Measurements from ENCODE around the gene KDM8. TPM values are rescaled to one million over a fixed set of nuclear protein-coding genes. Genes with fewer than 3 reads are reported as not detected.

The KDM8 gene
- total and polyA plus RNA-seq, 12 donors: 3.4 to 14.6 (median 8.5) TPM

DNA sequence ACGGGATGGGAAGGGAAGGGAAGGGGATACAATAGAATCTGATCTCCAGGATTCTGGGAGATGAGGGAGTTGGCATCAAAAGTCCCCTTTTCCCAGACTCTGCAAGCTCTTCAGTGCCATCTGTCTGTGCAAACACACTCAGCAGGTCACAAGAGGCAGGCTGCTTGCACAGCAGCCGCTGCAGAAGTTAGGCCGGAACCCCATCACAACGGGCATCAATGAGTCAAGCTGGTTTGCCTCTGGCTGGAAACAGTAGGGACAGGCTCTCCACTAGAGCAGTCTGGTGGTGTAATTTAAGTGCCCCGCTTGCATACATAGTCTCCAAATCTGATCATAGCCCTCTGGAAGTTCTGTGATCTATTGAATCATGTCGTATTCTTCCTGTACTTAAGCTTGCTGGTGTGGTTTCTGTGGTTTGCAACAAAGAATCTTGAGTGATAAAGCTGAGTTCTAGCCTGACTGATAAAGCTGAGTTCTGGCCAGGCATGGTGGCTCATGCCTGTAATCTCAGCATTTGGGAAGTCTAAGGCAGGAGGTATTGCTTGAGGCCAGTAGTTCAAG, 33.7 kb upstream of the KDM8 start:
- WGBS, 4 donors: 46 to 54% (median 54%) methylated on average over 4 to 6 of the region's 6 CpGs
- no peaks in the 10 kb centered on the region for H3K9me3 ChIP-seq (replicated peaks in 1 of 3)
- no peak overlapping the region for H3K4me3 ChIP-seq
- no peaks in the 10 kb centered on the region for H3K4me1 ChIP-seq (replicated peaks in 1 of 2)
- intact Hi-C loops (cut with DNase I): loop anchor here in 1 of 2 donors (10.0 kb wide), 1 partner anchor 295 kb away; no protein-coding TSS in a partner anchor
- TF ChIP-seq, protein P1, sequence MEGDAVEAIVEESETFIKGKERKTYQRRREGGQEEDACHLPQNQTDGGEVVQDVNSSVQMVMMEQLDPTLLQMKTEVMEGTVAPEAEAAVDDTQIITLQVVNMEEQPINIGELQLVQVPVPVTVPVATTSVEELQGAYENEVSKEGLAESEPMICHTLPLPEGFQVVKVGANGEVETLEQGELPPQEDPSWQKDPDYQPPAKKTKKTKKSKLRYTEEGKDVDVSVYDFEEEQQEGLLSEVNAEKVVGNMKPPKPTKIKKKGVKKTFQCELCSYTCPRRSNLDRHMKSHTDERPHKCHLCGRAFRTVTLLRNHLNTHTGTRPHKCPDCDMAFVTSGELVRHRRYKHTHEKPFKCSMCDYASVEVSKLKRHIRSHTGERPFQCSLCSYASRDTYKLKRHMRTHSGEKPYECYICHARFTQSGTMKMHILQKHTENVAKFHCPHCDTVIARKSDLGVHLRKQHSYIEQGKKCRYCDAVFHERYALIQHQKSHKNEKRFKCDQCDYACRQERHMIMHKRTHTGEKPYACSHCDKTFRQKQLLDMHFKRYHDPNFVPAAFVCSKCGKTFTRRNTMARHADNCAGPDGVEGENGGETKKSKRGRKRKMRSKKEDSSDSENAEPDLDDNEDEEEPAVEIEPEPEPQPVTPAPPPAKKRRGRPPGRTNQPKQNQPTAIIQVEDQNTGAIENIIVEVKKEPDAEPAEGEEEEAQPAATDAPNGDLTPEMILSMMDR (IDR thresholded peaks at IDR 0.05): no peak
- no peak for TF ChIP-seq POLR2A (IDR thresholded peaks at IDR 0.05)
- no peak overlapping the region for H3K27ac ChIP-seq
- no peaks in the 10 kb centered on the region for H3K36me3 ChIP-seq (replicated peaks in 1 of 2)
- DNase-seq: no peak
- H3K27me3 ChIP-seq: no peaks in the 10 kb centered on the region

DNA sequence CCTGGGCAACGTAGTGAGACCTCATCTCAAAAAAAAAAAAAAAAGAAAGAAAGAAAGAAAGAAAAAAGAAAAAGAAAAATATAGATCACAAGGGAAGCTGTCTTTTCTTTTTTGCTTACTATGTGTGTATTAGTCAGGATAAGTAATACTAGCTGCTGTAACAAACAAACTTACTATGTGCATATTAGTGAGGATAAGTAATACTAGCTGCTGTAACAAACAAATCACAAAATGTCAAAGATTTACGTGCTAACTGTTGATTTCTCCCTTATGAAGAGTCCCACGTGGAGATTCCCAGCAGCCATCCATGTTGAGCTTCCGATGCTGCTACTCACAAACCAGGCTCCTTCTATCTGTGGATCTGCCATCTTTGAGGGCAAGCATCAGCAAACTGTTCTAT, 31.7 kb upstream of the KDM8 start:
- DNase-seq: no peak
- no peak overlapping the region for H3K4me3 ChIP-seq
- H3K27me3 ChIP-seq: no peaks in the 10 kb centered on the region
- intact Hi-C loops (cut with DNase I): loop anchor here in 1 of 2 donors (10.0 kb wide), 1 partner anchor 293 kb away; no protein-coding TSS in a partner anchor
- TF ChIP-seq POLR2A (IDR thresholded peaks at IDR 0.05): no peak
- TF ChIP-seq, protein P1 (IDR thresholded peaks at IDR 0.05): no peak
- WGBS, 4 donors: 47 to 85% (median 67%) methylated on average over 4 of the region's 4 CpGs
- no peaks in the 10 kb centered on the region for H3K9me3 ChIP-seq (replicated peaks in 1 of 3)
- H3K4me1 ChIP-seq (replicated peaks in 1 of 2): no peaks in the 10 kb centered on the region
- no peaks in the 10 kb centered on the region for H3K36me3 ChIP-seq (replicated peaks in 1 of 2)
- no peak overlapping the region for H3K27ac ChIP-seq

DNA sequence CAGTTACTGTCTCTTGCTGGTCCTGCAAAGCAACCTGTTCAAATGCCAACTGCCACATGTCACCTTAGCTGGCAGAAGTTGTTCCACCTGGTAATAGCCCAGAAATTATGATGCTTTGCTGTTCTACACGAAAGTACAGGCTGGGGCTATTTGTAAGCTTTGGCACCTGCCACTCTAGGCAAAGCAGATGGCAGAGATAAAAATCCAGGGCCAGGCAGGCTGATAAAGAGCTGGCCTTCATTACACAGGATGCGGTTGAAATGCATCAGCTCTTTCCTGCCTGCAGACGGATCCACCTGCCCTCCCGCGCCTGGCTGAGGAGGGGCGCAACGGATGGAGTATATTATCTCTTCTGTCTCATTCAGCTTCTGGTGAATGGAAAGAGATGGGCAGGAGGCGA, 29.3 kb upstream of the KDM8 start:
- Histone ChIP-seq H3K9me3 (replicated peaks in 1 of 3) (no peaks in the 10 kb centered on the region), H3K27me3 (no peaks in the 10 kb centered on the region), H3K4me3 (no peak overlapping the region), H3K27ac (no peak overlapping the region), H3K4me1 (replicated peaks in 1 of 2) (no peaks in the 10 kb centered on the region), H3K36me3 (replicated peaks in 1 of 2) (no peaks in the 10 kb centered on the region)
- WGBS, 4 donors: 20 to 37% (median 23%) methylated on average over 6 to 8 of the region's 8 CpGs
- peak in 1 of 7 donors; percentile 5 for DNase-seq
- intact Hi-C loops (cut with DNase I): loop anchor here in 1 of 2 donors (10.0 kb wide), 1 partner anchor 291 kb away; no protein-coding TSS in a partner anchor
- no peak for TF ChIP-seq POLR2A (IDR thresholded peaks at IDR 0.05)
- TF ChIP-seq, protein P1 (IDR thresholded peaks at IDR 0.05): no peak

DNA sequence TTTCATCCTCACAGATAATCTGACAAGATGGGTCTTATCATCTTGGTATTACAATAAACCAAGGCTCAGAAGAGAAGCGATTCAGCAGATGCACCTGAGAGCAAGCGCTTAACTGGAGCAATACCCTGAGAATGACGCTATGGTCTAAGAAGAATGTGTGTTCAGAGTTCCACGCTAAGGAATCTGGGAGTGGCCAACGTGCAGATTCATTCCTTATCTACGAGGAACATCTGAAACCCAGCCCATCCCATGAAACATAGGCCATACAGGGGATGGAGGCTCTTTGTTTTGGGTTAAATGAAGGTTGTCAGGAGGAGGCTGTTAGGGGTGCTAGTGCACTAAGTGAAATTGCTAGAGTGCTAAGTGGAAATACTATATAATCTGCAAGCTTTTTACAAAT, 28.5 kb upstream of the KDM8 start:
- TF ChIP-seq, protein P1 (IDR thresholded peaks at IDR 0.05): no peak
- no peak for TF ChIP-seq POLR2A (IDR thresholded peaks at IDR 0.05)
- intact Hi-C loops (cut with DNase I): loop anchor here (5.0 to 10.0 kb wide), 3 partner anchors 198 to 290 kb away; no protein-coding TSS in a partner anchor
- no peaks in the 10 kb centered on the region for H3K27me3 ChIP-seq
- WGBS, 4 donors: 53 to 65% (median 58%) methylated on average over 6 of the region's 6 CpGs
- H3K9me3 ChIP-seq (replicated peaks in 1 of 3): no peaks in the 10 kb centered on the region
- no peak for DNase-seq
- H3K4me3 ChIP-seq: no peak overlapping the region
- no peaks in the 10 kb centered on the region for H3K36me3 ChIP-seq (replicated peaks in 1 of 2)
- no peak overlapping the region for H3K27ac ChIP-seq
- no peaks in the 10 kb centered on the region for H3K4me1 ChIP-seq (replicated peaks in 1 of 2)

All from adrenal gland (tissue), 12 donors.